ENCODE results near the gene GJB6. TPM values are rescaled to one million over a fixed set of nuclear protein-coding genes. Genes with fewer than 3 reads are reported as not detected.
"Not testable (repeated sequence)": the region's sequence is repeated elsewhere in the genome, so short reads cannot be mapped to it uniquely, and the experiment has no call there.

GJB6 gene
- total RNA-seq: 1 to 10 TPM in 3 of 4 donors, under 1 TPM in 1; 0.54 to 4.3 (median 1.7) TPM

GRCh38 chr13:20231839-20232555 lies at the start of gene GJB6:
GJB6 (minus strand) TSS chr13:20232319; CDS start chr13:20223480, 8,839 bp downstream.
- Histone ChIP-seq H3K27me3 (no peaks in the 10 kb centered on the region), H3K4me3 (replicated peaks in 1 of 3) (peak within 1 kb of the TSS; percentile 5 to 44 (median 36)), H3K4me1 (peaks cover 0 to 12% of the 10 kb centered on the region in 2 donors), H3K27ac (no peak within 1 kb of the TSS), H3K36me3 (no peaks in the 10 kb centered on the region), H3K9me3 (no peaks in the 10 kb centered on the region)
- WGBS, 2 donors: 3 to 8% methylated on average over 10 to 32 of the region's 85 CpGs
- DNase-seq: peak; percentile 62 to 70
- intact Hi-C loops (cut with DNase I): no loop called here
- peak in 3 of 6 experiments; percentile 4 to 21 (median 19) for TF ChIP-seq CTCF (IDR thresholded peaks at IDR 0.05)
- no peak for TF ChIP-seq POLR2A (IDR thresholded peaks at IDR 0.05)

DNA sequence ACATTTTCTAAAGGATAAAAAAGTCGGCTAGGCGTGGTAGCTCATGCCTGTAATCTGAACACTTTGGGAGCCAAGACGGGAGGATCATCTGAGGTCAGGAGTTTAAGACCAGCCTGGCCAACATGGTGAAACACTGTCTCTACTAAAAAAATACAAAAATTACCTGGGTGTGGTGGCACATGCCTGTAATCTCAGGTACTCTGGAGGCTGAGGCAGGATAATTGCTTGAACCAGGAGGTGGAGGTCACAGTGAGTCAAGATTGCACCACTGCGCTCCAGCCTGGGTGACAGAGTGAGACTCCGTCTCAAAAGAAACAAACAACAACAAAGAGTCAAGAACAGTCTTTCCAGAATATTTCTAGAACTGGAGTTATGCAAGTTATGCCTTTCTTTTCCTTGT lies 44.8 kb upstream of the GJB6 start:
- intact Hi-C loops (cut with DNase I); H3K4me1 ChIP-seq; H3K4me3 ChIP-seq (replicated peaks in 1 of 3); H3K36me3 ChIP-seq; H3K27ac ChIP-seq; H3K27me3 ChIP-seq; H3K9me3 ChIP-seq; DNase-seq: not testable (repeated sequence)
- WGBS, 2 donors: 89 to 94% methylated on average over 5 of the region's 5 CpGs

DNA sequence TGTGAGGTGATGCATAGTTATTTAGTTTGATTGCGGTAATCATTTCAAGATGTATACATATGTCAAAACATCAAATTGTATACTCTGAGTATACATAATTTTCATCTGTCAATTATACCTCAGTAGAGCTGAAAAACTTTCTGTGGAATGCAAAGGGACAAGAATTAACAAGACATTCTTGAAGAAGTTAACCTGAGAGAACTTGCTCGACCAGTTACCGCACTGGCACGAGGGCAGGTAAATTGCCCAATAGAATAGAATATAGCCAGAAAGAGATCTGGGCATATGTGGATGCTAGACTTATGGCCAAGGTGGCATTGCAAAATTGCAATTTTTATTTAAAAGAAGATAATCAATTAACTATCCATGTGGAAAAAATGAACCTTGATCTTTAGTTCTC lies 42.3 kb upstream of the GJB6 start:
- Histone ChIP-seq H3K4me3 (replicated peaks in 1 of 3) (no peak overlapping the region), H3K27ac (peak overlapping the region in 1 of 3 donors; percentile 18), H3K4me1 (peaks cover 8 to 16% of the 10 kb centered on the region in 2 donors), H3K9me3 (no peaks in the 10 kb centered on the region), H3K36me3 (no peaks in the 10 kb centered on the region), H3K27me3 (no peaks in the 10 kb centered on the region)
- 48 to 49% methylated on average over 4 of the region's 4 CpGs for WGBS, 2 donors
- intact Hi-C loops (cut with DNase I): no loop called here
- DNase-seq: peak; percentile 67 to 77
- TF ChIP-seq CTCF (IDR thresholded peaks at IDR 0.05) (no peak), POLR2A (IDR thresholded peaks at IDR 0.05) (no peak)

GRCh38 chr13:20272588-20273171 lies 40.6 kb upstream of the GJB6 start:
- Histone ChIP-seq H3K4me3 (replicated peaks in 1 of 3) (no peak overlapping the region), H3K27ac (no peak overlapping the region), H3K4me1 (peaks cover 8 to 22% of the 10 kb centered on the region in 2 donors), H3K36me3 (no peaks in the 10 kb centered on the region), H3K27me3 (no peaks in the 10 kb centered on the region), H3K9me3 (no peaks in the 10 kb centered on the region)
- TF ChIP-seq POLR2A (IDR thresholded peaks at IDR 0.05): no peak
- TF ChIP-seq CTCF (IDR thresholded peaks at IDR 0.05): no peak
- peak; percentile 48 to 59 for DNase-seq
- intact Hi-C loops (cut with DNase I): no loop called here
- WGBS, 2 donors: 51 to 54% methylated on average over 17 of the region's 17 CpGs

- WGBS, 2 donors: 85 to 86% methylated on average over 2 of the region's 2 CpGs
- no peak overlapping the region for H3K27ac ChIP-seq
- no peak overlapping the region for H3K4me3 ChIP-seq (replicated peaks in 1 of 3)
- H3K36me3 ChIP-seq: no peaks in the 10 kb centered on the region
- no peaks in the 10 kb centered on the region for H3K27me3 ChIP-seq
- H3K4me1 ChIP-seq: peaks cover 8 to 22% of the 10 kb centered on the region in 2 donors
- DNase-seq: no peak
- TF ChIP-seq POLR2A (IDR thresholded peaks at IDR 0.05) (no peak), CTCF (IDR thresholded peaks at IDR 0.05) (no peak)
- no peaks in the 10 kb centered on the region for H3K9me3 ChIP-seq
- intact Hi-C loops (cut with DNase I): no loop called here
These were observed 40.0 kb upstream of the GJB6 start for GRCh38 chr13:20272104-20272503.
